Activated T-cell treated with anti-CD3 and anti-CD28 coated beads, Interleukin-2, amount 50 U/mL, for 72 hours (primary cell): ENCODE results near the gene BRSK2. TPM values are rescaled to one million over a fixed set of nuclear protein-coding genes. Genes with fewer than 3 reads are reported as not detected.
"Not testable (repeated sequence)": the region's sequence is repeated elsewhere in the genome, so short reads cannot be mapped to it uniquely, and the experiment has no call there.

Source experiments
- ATAC-seq, 2 donors: fragments of 150-1000 bp; cut with Tn5 transposase; replicated peaks in 1 of 2; 2 replicates each; pipeline ENCODE4 v1.10.0; 2021; ENCODE audit warnings: moderate library complexity in 2 of 2, mild to moderate bottlenecking in 1 of 2
- DNase-seq, 2 donors: peaks; one replicate each; pipeline ENCODE4 v3.0.0; 2021 to 2022; ENCODE audit warnings: mixed read lengths in 1 of 2
- H3K27ac Mint-ChIP-seq: one replicate; pipeline ENCODE4 v1.8.0; 2022; ENCODE audit warnings: mild to moderate bottlenecking, moderate library complexity, mixed read lengths
- H3K27me3 Mint-ChIP-seq: one replicate; pipeline ENCODE4 v1.8.0; 2022; ENCODE audit warnings: low read depth, mixed read lengths
- H3K36me3 Mint-ChIP-seq, 2 donors: one replicate each; pipeline ENCODE4 v1.8.0; 2022; ENCODE audit warnings: mixed read lengths in 2 of 2, mild to moderate bottlenecking in 1 of 2; ENCODE audit not compliant: insufficient read depth in 2 of 2
- H3K4me1 Mint-ChIP-seq: one replicate; pipeline ENCODE4 v1.8.0; 2022; ENCODE audit warnings: low read depth, mixed read lengths
- H3K4me3 Mint-ChIP-seq, 2 donors: one replicate each; pipeline ENCODE4 v1.8.0; 2022; ENCODE audit warnings: mild to moderate bottlenecking in 2 of 2, mixed read lengths in 2 of 2, moderate library complexity in 2 of 2
- H3K9me3 Mint-ChIP-seq, 2 donors: one replicate each; pipeline ENCODE4 v1.8.0; 2022; ENCODE audit warnings: mixed read lengths in 2 of 2
- total RNA-seq, 2 donors: library from RNA; stranded (reverse); gene quantifications; one replicate each; pipeline ENCODE4 v1.2.3, GENCODE V29; 2022

BRSK2 gene
- total RNA-seq, 2 donors from 2014 or later = 0.51 to 0.84 TPM

GRCh38 chr11:1406571-1407485, 17.1 kb downstream of the BRSK2 start:
- DNase-seq = no peak
- H3K9me3 Mint-ChIP-seq = no peaks in the 10 kb centered on the region
- no peaks in the 10 kb centered on the region for H3K27me3 Mint-ChIP-seq
- H3K4me3 Mint-ChIP-seq = no peak overlapping the region
- no peak for ATAC-seq
- no peaks in the 10 kb centered on the region for H3K4me1 Mint-ChIP-seq
- no peaks in the 10 kb centered on the region for H3K36me3 Mint-ChIP-seq
- H3K27ac Mint-ChIP-seq = no peak overlapping the region

- no peak for DNase-seq
- Mint-ChIP-seq H3K4me3 (no peak overlapping the region), H3K36me3 (no peaks in the 10 kb centered on the region), H3K4me1 (no peaks in the 10 kb centered on the region), H3K27ac (no peak overlapping the region), H3K27me3 (no peaks in the 10 kb centered on the region), H3K9me3 (no peaks in the 10 kb centered on the region)
- no peak for ATAC-seq
Measured at GRCh38 chr11:1407668-1408067, 17.9 kb downstream of the BRSK2 start.

GRCh38 chr11:1408346-1408745, 18.6 kb downstream of the BRSK2 start:
- H3K36me3 Mint-ChIP-seq = no peaks in the 10 kb centered on the region
- no peak overlapping the region for H3K4me3 Mint-ChIP-seq
- DNase-seq (no peak), ATAC-seq (no peak)
- H3K9me3 Mint-ChIP-seq = no peaks in the 10 kb centered on the region
- H3K4me1 Mint-ChIP-seq = no peaks in the 10 kb centered on the region
- no peaks in the 10 kb centered on the region for H3K27me3 Mint-ChIP-seq
- no peak overlapping the region for H3K27ac Mint-ChIP-seq

- Mint-ChIP-seq H3K4me1 (no peaks in the 10 kb centered on the region), H3K9me3 (no peaks in the 10 kb centered on the region), H3K4me3 (no peak overlapping the region), H3K27ac (no peak overlapping the region), H3K36me3 (no peaks in the 10 kb centered on the region), H3K27me3 (no peaks in the 10 kb centered on the region)
- no peak for ATAC-seq
- DNase-seq = no peak
Measured at GRCh38 chr11:1409108-1409851, 19.5 kb downstream of the BRSK2 start.

- not testable (repeated sequence) for H3K27me3 Mint-ChIP-seq, H3K36me3 Mint-ChIP-seq, ATAC-seq, H3K9me3 Mint-ChIP-seq, H3K27ac Mint-ChIP-seq, H3K4me1 Mint-ChIP-seq, H3K4me3 Mint-ChIP-seq, DNase-seq
Measured at GRCh38 chr11:1409852-1410125, 20.1 kb downstream of the BRSK2 start.

GRCh38 chr11:1410366-1411291, 20.9 kb downstream of the BRSK2 start:
- DNase-seq (no peak), ATAC-seq (no peak)
- H3K9me3 Mint-ChIP-seq = no peaks in the 10 kb centered on the region
- H3K36me3 Mint-ChIP-seq = no peaks in the 10 kb centered on the region
- no peaks in the 10 kb centered on the region for H3K4me1 Mint-ChIP-seq
- no peaks in the 10 kb centered on the region for H3K27me3 Mint-ChIP-seq
- no peak overlapping the region for H3K4me3 Mint-ChIP-seq
- no peak overlapping the region for H3K27ac Mint-ChIP-seq

- no peak overlapping the region for H3K4me3 Mint-ChIP-seq
- H3K27ac Mint-ChIP-seq = no peak overlapping the region
- H3K4me1 Mint-ChIP-seq = no peaks in the 10 kb centered on the region
- DNase-seq = no peak
- no peaks in the 10 kb centered on the region for H3K36me3 Mint-ChIP-seq
- H3K27me3 Mint-ChIP-seq = no peaks in the 10 kb centered on the region
- no peak for ATAC-seq
- no peaks in the 10 kb centered on the region for H3K9me3 Mint-ChIP-seq
Measured at GRCh38 chr11:1411301-1411700, 21.6 kb downstream of the BRSK2 start.

- not testable (repeated sequence) for H3K4me1 Mint-ChIP-seq, DNase-seq, ATAC-seq, H3K9me3 Mint-ChIP-seq, H3K4me3 Mint-ChIP-seq, H3K36me3 Mint-ChIP-seq, H3K27ac Mint-ChIP-seq, H3K27me3 Mint-ChIP-seq
Measured at GRCh38 chr11:1411739-1412138, 22.0 kb downstream of the BRSK2 start.

GRCh38 chr11:1412377-1413095, 22.8 kb downstream of the BRSK2 start:
- ATAC-seq = no peak

GRCh38 chr11:1414650-1415049, 24.9 kb downstream of the BRSK2 start:
- Mint-ChIP-seq H3K27me3 (no peaks in the 10 kb centered on the region), H3K36me3 (peaks cover 10 to 18% of the 10 kb centered on the region in 2 donors), H3K9me3 (peaks cover 1 to 13% of the 10 kb centered on the region in 2 donors), H3K4me1 (no peaks in the 10 kb centered on the region), H3K4me3 (no peak overlapping the region), H3K27ac (no peak overlapping the region)
- ATAC-seq (no peak), DNase-seq (no peak)

More at GRCh38 chr11:1412377-1413095, 22.8 kb downstream of the BRSK2 start:
- Mint-ChIP-seq H3K27me3 (no peaks in the 10 kb centered on the region), H3K36me3 (peaks cover 3 to 8% of the 10 kb centered on the region in 2 donors), H3K27ac (no peak overlapping the region), H3K9me3 (peaks cover 0 to 6% of the 10 kb centered on the region in 2 donors), H3K4me1 (no peaks in the 10 kb centered on the region), H3K4me3 (no peak overlapping the region)
- no peak for DNase-seq

- H3K4me3 Mint-ChIP-seq = no peak overlapping the region
Measured at GRCh38 chr11:1415631-1416030, 25.9 kb downstream of the BRSK2 start.

GRCh38 chr11:1418192-1418795, 28.6 kb downstream of the BRSK2 start:
- H3K27ac Mint-ChIP-seq, DNase-seq, H3K4me1 Mint-ChIP-seq, H3K4me3 Mint-ChIP-seq, H3K27me3 Mint-ChIP-seq, ATAC-seq: not testable (repeated sequence)
- Mint-ChIP-seq H3K9me3 (peaks cover 1 to 15% of the 10 kb centered on the region in 2 donors), H3K36me3 (peaks cover 10 to 21% of the 10 kb centered on the region in 2 donors)

More at GRCh38 chr11:1415631-1416030, 25.9 kb downstream of the BRSK2 start:
- Mint-ChIP-seq H3K27ac (no peak overlapping the region), H3K27me3 (no peaks in the 10 kb centered on the region), H3K36me3 (peaks cover 10 to 21% of the 10 kb centered on the region in 2 donors), H3K9me3 (peaks cover 1 to 15% of the 10 kb centered on the region in 2 donors), H3K4me1 (no peaks in the 10 kb centered on the region)
- no peak for DNase-seq
- ATAC-seq = no peak
